Renal cortex interstitium (tissue), 15 donors: ENCODE results near the gene C16orf89. TPM values are rescaled to one million over a fixed set of nuclear protein-coding genes. Genes with fewer than 3 reads are reported as not detected.
A peak's percentile ranks its signal among the peaks of the same experiment; 100 is the strongest.
"Not testable (repeated sequence)": the region's sequence is repeated elsewhere in the genome, so short reads cannot be mapped to it uniquely, and the experiment has no call there.

Experiments used
- DNase-seq, 11 donors: peaks; one replicate each; pipeline ENCODE4 v3.0.0-alpha.2; 2013; ENCODE audit warnings: low read depth in 9 of 11, low spot score in 4 of 11; ENCODE audit errors: extremely low read depth in 1 of 11
- long read RNA-seq, 16 experiments: transcript quantifications; one replicate each; lab custom pipeline, GENCODE V29; 2026
- polyA plus RNA-seq, 3 donors: library from polyadenylated mRNA; unstranded; fragments of 120-200 nt; gene quantifications; one replicate each; pipeline ENCODE4 v1.2.1, GENCODE V29; 2013; ENCODE audit not compliant: insufficient read length in 3 of 3

Gene C16orf89, protein sequence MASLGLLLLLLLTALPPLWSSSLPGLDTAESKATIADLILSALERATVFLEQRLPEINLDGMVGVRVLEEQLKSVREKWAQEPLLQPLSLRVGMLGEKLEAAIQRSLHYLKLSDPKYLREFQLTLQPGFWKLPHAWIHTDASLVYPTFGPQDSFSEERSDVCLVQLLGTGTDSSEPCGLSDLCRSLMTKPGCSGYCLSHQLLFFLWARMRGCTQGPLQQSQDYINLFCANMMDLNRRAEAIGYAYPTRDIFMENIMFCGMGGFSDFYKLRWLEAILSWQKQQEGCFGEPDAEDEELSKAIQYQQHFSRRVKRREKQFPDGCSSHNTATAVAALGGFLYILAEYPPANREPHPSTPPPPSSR
- 1 to 10 TPM; 4.3 to 9.3 (median 7.5) TPM for polyA plus RNA-seq
- long read RNA-seq, donor 1 = 0 reads
- long read RNA-seq, donor 2, partial matches to known transcripts = 0 of 1 reads
- long read RNA-seq, donor 2, other reads (novel, unspliced or antisense) = 0 of 1 reads
- long read RNA-seq, donor 3, partial matches to known transcripts = 0 of 2 reads
- long read RNA-seq, donor 3, other reads (novel, unspliced or antisense) = 0 of 2 reads
- long read RNA-seq, donor 4, partial matches to known transcripts = 0 of 1 reads
- long read RNA-seq, donor 4, other reads (novel, unspliced or antisense) = 0 of 1 reads
- long read RNA-seq, donor 5 = 0 reads
- long read RNA-seq, donor 6, partial matches to known transcripts = 0 of 2 reads
- long read RNA-seq, donor 6, other reads (novel, unspliced or antisense) = 0 of 2 reads
- long read RNA-seq, donor 7, partial matches to known transcripts = 0 of 8 reads
- long read RNA-seq, donor 7, other reads (novel, unspliced or antisense) = 7 of 8 reads
- long read RNA-seq, donor 8 = 0 reads
- long read RNA-seq, donor 9, partial matches to known transcripts = 0 of 1 reads
- long read RNA-seq, donor 9, other reads (novel, unspliced or antisense) = 0 of 1 reads
- long read RNA-seq, donor 10, partial matches to known transcripts = 0 of 1 reads
- long read RNA-seq, donor 10, other reads (novel, unspliced or antisense) = 0 of 1 reads
- long read RNA-seq, donor 11, partial matches to known transcripts = 0 of 1 reads
- long read RNA-seq, donor 11, other reads (novel, unspliced or antisense) = 0 of 1 reads
- long read RNA-seq, donor 12, partial matches to known transcripts = 0 of 1 reads
- long read RNA-seq, donor 12, other reads (novel, unspliced or antisense) = 0 of 1 reads
- long read RNA-seq, donor 13 = 0 reads
- long read RNA-seq, donor 14, partial matches to known transcripts = 0 of 1 reads
- long read RNA-seq, donor 14, other reads (novel, unspliced or antisense) = 0 of 1 reads
- long read RNA-seq, donor 15, partial matches to known transcripts = 0 of 2 reads
- long read RNA-seq, donor 15, other reads (novel, unspliced or antisense) = 0 of 2 reads
- long read RNA-seq, donor 16, partial matches to known transcripts = 0 of 2 reads
- long read RNA-seq, donor 16, other reads (novel, unspliced or antisense) = 0 of 2 reads

DNA sequence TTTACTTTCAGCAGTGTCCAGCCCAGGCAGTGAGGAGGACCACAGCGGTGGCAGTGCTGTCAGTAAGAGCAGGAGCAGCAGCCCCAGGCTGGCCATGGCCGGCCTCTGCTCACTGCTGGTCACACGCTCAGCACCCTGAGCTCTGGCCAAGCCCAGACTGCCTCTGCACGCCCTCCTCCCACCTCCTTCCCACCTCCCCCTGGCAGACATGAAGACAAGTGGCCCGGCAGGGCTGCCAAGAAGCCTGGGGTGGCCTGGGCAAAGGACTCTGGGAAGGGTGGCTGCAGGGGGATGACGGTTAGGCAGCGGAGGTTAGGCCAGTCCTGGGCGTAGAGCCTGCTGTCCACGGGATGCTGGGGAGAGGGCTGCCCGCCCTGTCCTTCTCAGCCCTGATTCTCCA lies at the start of gene C16orf89:
C16orf89 (minus strand) TSS at position 144 of the 400 bp plus-strand sequence; CDS start at position 96, 48 bp downstream.
- no peak for DNase-seq

DNA sequence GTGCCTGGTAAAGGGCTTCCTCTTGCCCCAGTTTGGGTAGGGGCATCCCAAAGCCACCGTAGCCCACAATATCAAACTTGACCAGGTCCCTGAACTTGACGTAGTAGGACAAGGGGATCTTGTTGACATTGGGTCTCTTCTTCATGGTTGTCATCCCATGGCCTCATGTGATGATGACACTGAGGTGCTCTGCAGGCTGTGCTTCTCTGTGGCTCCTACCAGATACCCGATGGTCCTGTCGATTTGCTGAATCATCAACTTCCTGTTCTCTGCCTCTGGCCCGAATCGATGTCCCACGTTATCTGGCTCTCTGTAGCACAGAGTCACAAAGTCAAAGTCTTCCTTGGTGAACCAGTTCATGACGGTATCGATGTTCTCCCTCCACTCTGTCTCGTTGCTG lies 45.2 kb upstream of the C16orf89 start:
- DNase-seq = not testable (repeated sequence)

DNA sequence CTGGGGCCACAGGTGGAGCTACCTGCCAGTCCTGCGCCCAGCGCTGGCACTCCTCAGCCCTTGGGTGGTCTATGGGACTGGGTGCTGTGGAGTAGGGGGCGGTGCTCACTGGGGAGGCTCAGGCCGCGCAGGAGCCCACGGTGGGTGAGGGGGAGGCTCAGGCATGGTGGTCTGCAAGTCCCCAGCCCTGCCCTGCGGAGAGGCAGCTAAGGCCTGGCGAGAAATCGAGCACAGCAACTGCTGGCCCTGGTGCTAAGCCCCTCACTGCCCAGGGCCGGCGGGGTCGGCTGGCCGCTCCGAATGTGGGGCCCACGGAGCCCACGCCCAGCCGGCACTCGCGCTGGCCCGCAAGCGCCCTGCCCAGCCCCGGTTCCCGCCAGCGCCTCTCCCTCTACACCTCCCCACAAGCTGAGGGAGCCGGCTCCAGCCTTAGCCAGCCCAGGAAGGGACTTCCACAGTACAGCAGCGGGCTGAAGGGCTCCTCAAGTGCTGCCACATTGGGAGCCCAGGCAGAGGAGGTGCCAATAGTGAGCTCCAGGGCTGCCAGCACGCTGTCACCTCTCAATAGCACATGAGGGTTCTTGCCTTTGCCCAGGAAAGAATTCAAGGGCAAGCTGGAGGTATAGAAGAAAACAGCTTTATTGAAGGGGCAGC lies 42.9 kb upstream of the C16orf89 start:
- DNase-seq = no peak

DNA sequence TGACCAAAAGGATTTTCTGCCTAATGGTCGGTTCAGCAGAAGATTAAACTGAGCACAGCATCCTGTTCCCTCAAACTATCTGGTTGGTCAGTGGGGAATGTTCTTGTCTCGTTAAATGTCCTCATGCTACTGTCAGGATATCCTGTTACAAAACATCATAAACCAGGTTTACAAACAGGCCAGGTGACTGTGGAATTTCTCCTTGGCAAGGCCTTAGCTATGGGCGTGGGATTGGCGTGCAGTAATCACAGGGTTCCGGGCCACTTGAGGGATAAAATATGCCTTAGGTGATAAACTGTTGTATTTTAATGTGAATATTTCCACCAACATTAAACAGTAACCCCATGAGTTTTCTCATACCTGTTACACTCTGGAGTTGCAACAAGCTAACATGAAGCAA lies 39.3 kb upstream of the C16orf89 start:
- DNase-seq = not testable (repeated sequence)

DNA sequence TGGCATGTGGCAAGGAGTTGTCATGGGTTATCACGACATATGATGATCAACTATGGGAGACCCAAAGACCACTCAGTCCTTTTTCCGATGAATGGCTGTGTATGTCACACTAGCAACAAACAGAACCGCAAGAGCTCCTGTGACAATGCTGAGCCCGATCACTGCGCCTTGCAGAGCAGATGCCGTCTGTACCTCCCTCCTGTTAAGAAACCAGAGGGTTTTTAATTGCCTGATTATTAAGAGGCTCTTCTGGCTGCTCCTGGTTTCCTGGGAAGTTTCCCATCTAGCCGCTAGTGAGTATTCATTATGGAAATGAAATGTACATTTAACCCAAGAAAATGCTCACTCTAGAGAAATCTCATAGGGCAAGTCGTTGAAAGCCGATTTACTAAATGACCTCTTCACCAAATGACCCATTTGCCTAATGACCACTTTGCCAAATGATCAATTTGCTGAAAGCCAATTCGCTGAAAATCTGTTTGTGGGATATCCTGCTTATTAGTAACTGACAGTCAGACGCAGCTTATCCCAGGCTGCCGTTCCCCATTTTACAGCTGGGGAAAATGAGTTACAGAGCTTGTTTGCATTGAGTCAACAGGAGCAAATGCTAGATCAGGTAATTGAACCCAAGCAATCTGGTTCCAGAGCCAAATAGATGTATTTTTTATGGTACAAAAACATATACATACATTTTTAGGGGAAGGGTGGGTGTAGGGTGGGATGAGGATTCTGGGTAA lies 37.7 kb upstream of the C16orf89 start:
- DNase-seq = not testable (repeated sequence)

DNA sequence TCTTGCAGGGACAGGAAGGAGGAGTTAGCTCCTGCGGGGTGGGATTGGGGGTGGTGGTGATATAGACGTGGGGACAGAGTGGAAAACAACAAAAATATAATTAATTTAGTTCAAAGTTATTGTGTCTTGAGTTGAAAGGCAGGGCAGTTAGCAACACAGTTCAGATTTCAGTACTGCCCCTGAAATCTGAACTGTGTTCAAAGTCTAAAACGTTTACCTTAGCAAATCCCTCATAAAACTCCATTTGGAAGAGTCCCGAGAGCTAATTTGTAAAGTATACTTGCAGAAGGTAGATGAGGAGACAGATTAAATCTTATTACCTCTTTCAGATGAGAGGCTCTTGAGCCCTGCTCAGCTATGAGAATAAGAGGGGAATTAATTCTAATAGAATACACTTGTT lies 33.4 kb upstream of the C16orf89 start:
- DNase-seq = not testable (repeated sequence)

DNA sequence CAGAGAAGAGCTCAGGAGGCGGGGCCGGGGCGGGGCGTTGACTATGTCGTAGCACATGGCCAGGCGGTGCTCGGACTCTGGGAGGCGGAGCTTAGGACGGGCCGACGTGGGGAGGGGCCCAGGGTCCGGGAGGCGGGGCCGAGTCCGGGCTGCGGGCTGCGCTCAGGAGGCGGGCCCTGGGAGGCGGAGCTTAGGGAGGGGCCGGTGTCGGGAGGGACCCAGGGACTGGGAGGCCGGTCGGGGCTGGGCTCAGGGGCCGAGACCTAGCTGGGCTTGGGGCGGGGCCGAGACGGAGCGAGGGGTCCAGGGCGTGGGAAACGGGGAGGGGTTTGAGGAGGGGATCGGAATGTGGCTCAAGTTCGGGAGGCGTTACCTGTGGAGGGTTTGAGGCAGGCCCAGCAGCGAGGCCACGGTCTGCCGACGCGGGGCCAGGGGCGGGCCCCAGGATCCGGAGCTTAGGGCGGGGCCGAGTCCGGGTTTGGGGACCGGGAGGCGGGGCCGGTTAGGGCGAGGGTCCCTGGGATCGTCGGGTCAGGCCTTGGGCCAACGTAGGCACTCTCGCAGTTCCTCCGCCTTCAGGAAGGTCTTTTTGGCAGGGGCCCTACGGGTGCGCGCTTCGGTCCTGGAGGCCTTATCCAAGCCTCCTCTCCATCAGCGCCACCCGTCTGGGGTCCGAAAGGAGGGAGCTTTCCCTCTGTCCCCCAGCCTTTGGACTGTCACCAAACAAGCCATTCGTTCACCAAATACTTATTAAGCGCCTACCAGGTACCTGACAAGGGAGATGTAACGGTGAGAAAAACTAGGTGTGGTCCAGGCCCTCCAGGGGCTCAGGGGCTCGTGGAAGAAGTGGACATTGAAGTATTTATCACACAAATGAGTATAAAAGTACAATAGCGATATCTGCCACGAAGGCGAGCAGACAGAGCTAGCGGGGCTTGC lies 32.7 kb upstream of the C16orf89 start:
- peak in 10 of 11 donors; percentile 33 to 67 (median 50) for DNase-seq

DNA sequence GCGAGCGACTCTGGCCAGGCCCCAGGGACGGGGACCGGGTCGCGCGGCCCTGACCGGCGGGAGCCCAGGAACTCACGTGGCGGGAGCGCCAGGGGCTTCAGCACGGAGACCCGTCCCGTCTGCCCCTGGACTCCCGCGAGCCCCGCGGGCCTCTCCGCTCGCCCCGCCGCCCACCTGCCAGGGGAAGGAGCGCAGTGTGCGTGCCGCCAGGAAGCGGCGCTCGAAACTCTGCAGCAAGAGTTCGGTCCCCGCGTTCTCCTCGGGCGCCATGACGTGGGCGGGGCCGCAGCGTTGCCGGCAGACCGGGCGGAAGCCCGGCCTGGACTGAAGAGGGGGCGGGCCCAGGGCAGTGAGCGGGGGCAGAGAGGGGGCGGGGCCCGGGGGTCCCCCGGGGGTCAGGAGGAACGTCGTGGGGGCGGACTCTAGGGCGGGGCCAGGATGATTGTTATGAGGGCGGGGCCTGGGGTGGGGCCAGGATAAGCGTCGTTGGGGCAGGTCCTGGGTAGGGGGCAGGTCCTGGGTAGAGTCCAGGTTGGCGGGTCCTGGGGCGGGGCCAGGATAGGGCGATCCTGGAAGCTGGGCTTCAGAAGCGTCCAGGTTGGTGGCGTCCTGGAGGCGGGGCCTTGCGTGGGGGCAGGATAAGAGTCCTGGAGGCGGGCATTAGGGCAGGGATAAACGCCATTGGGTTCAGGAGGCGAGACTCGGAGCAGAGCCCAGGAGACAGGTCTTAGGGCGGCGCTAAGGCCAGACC lies 31.9 kb upstream of the C16orf89 start, which contains the start of gene EEF2KMT:
EEF2KMT (minus strand) TSS at position 326 of the 751 bp plus-strand sequence; CDS start at position 270, 56 bp downstream.
- peak; percentile 87 to 98 (median 95) for DNase-seq

DNA sequence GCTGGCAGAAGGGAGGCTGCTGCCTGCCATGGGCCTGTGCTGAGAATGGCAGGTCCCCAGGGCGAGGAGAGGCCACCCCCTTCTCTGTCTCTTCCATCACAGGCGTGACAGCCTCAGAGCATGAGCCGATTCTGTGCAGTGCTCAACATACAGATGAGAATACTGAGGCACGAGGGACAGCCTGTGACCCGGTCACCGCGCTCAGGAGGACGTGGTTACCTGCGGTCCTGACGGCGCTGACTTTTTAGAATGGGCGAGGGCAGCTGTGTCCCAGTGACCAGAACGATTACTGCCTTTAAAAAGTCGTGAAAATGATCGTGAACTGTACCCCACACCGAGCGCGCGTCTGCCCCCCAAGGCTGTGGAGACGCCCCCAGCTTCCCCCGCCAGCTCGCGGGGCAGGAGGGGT lies 31.3 kb upstream of the C16orf89 start:
- DNase-seq = not testable (repeated sequence)

DNA sequence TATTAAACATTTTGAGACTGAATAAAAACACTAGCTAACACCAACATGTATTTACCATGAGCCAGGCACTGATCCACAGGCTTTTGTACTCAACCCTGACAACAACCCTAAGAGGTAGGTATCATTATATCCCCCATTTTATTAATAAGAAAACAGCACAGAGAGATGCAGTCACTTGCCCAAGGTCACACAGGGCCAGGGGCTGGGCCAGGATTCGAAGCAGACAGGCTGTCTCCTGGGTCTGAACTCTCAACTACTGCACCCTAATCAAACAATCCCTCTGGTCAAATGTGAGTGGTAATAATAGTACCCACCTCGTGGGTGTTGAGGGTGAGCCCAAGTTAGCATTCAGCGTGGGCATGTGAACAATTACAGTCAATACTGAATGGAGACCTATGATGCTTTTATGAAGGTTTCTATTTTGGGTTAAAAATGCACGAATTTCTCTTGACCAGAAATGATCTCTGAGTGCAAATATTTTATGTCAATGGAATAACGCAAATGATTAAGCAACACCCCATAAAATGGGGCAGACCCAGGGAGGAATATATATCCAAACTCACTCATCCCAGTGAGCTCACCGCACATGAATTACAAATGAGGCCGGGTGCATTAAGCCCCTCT lies 30.8 kb upstream of the C16orf89 start:
- DNase-seq = not testable (repeated sequence)

DNA sequence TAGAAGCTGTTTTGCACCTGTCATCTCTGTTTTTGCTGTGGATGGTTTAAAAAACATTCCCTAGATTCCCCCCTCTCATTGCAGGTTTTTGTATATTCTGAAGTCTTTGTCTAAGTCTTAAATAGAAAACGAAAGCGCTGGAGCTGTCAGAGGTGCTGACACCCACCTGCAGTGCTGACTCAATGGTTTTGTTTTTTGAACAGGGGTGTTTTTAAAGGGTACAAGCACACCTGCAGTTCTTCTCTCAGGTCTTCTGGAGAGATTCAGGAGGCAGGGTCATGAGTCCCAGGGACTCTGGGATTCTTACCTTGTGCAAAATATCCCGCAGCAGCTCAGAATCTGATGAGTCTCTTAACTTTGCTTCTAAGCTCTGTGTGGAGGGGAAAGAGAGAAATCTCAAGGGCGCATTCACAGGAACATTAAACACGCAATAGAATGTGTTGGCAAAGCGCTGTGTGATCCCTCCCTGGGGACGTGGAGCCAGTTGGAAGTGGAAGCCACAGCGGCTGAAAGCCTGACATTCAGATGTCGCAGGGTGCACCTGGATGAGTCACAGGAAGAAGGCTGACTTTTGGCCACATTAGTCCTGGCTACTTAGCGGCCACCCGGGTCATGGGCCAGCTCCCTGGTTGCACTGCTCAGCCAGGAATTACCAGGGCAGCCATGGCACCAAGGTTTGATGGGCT lies 29.5 kb upstream of the C16orf89 start:
- DNase-seq = not testable (repeated sequence)

DNA sequence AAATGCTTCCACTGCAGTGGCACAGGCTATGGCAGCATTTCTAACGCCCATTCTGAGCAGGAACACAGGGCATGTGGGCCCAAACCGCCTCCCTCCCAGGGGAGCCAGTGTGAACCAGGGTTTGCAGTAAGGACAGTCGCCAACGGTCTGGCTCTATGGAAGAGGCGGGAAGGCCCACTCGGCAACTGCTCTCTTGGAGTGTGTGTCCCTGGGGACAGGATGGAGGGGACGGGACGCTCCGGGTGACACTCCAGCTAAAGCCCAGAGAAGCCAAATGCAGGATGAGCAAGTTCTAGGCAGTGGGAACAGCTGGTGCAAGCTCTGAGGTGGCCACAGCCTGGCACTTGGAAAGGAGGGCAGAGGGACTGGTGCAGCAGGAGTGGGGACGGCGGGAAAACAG lies 28.0 kb upstream of the C16orf89 start:
- DNase-seq = not testable (repeated sequence)

DNA sequence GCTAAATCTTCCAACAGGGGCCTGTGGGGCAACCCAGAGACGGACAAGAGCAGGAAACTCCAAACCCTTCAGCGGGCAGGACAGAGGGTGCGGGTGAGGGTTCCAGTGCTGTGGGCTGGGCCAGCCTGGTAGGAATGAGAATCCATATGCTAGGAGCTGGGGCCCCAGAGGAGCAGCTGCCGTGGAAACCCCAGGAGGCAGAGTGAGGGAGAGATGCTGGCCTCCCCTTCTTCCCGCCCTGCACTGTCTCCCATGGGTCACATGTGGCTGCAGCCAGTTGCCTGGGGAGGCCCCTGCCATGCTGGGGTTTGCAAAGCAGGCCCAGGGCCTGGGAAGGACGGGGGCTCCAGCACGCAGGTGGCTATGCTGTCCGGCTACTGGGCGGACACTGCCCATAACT lies 27.3 kb upstream of the C16orf89 start:
- DNase-seq = not testable (repeated sequence)

DNA sequence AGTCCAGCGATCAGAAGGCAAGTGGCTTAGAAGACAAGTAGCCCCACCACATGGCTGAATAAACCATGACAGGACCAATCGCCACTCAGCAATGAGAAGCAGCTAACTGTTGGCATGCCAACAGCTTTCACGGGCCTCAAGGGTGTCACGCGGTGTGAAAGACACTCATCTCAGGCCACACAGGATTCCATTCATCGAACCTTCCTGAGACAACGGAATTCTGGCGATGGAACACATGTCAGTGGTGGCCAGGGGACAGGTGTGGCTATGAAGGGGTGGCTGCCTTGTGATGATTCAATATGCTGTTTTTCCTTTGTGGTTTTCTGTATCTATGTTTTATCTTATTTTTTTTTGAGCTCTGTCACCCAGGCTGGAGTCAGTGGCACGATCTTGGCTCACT lies 24.8 kb upstream of the C16orf89 start:
- not testable (repeated sequence) for DNase-seq
